Stimulated activated CD8-positive, alpha-beta memory T cell treated with anti-CD3 and anti-CD28 coated beads, Interleukin-7, amount 100 ng/mL, for 24 hours (primary cell): ENCODE data around the gene TNFRSF14.

ENCODE experiments used
- DNase-seq: peaks from one replicate; pipeline ENCODE4 v3.0.0-alpha.2; 2020; ENCODE audit warnings: low read depth

TNFRSF14 gene

GRCh38 chr1:2588661-2589430, 32.7 kb downstream of the TNFRSF14 start:
- DNase-seq, result no peak

DNA sequence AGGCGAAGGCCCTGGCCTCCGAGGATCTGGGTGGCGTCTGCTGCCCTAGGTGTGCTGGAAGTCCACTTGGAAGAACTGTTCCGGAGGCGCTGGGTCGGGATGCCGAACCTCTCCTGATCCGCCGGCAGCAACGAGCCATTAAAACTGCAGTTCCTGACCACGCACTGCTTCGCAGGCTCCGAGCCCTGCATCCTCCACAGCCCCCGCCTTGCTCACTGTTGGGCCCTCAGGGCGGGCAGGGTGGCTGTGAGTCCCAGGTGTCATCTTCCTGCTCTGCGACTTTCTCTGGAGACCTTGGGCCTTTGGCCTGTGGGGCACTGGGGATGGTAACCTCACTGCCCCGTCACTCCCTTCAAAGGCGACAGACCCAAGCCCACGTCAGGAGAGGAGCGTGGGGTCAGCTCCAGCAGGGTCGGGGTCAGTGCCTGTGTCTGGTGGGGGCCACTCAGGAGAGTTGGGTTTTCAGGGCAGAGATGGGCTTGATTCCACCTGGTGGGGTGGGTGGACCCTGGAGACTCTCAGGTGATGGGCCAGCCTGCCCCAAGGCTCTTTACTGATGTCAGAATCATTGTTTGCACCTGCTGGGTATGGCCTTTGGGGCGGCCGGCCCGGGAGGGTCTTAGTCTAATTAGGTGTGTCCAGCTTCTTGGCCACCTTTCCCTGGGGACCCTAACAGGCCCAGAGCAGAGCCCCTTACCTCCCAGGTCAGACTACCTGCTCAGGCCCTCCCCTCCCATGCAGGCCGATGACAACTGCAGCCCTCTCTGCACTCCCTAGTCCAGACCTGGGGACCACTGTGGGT, 33.5 kb downstream of the TNFRSF14 start:
- DNase-seq, result no peak

DNA sequence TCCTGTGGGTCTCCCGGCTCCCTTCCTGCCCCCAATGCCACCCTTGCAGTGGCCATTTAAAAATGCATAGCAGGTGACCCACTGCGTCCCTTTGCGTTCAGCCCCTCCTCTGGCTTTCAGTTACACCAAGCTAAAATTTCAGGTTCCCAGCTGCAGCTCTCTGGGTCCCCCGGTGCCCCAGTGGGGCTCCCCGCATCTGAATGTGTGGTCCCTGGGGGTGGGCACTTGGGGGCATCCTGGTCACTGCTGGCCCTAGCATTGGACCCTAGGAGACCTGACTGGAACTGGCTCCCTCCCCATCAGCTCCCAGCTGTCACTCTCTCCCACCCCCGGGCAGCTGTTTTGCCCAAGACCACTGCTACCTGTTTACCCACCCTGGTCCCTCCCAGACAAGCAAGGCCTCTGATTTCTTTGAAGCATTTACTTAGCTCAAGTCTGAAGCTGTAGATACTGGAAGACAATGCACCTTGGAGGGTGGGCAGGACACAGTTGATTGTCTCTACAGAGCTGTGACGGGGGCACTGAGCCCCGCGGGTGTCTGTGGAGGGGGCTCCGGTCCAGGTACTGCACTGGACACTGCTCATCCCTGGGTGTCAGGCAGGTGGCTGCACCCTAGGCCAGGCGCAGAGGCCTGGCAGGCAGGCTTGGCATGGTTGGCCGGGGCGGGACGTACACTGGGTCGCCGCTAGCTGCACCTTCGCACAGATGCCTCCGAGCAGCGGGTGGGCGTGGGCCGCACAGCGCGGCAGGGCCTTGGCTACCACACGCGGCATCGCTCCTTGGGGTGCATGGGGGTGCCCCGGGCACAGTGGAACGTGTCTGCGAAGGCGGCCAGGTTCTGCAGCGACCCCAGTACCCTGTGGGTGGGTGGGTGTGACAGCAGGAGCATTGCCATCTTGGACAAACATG, 34.3 kb downstream of the TNFRSF14 start:
- no peak for DNase-seq

DNA sequence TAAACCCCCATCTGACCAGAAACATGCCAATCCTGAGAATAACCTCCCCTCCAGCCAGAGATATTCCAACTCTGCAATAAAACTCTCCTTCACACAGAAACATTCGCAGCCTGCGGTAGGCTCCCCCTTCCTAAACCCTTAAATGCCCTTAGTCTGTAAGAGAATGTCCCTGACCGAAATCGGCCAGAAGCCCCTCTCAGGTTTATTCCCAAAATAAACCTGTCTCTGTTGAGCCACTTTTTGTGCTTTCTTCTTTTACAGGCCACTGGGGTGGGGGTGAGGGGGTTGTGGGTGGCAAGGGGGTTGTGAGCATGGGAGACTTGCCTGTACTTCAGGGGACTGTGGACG, 35.0 kb downstream of the TNFRSF14 start:
- no peak for DNase-seq

GRCh38 chr1:2591581-2592261, 35.5 kb downstream of the TNFRSF14 start:
- DNase-seq, result no peak

DNA sequence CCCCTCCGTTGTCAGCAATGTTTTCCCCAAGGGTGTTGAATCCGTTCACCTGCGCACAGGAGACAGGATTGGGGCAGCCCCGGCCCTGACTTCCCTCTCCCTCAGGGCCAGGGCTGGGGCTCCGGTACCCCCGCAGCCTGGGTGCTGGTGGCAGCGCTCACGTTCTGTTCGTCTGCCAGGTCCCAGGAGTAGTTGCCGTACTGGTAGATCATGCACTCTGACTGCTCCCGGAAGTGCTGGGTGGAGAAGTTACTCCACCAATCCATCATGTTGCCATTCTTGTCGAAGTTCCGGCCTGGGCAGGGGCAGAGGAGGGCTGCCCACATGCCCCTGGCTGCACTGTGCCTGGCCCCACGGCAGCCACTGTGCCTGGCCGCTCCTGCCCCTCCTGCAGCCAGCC, 36.5 kb downstream of the TNFRSF14 start:
- no peak for DNase-seq

DNA sequence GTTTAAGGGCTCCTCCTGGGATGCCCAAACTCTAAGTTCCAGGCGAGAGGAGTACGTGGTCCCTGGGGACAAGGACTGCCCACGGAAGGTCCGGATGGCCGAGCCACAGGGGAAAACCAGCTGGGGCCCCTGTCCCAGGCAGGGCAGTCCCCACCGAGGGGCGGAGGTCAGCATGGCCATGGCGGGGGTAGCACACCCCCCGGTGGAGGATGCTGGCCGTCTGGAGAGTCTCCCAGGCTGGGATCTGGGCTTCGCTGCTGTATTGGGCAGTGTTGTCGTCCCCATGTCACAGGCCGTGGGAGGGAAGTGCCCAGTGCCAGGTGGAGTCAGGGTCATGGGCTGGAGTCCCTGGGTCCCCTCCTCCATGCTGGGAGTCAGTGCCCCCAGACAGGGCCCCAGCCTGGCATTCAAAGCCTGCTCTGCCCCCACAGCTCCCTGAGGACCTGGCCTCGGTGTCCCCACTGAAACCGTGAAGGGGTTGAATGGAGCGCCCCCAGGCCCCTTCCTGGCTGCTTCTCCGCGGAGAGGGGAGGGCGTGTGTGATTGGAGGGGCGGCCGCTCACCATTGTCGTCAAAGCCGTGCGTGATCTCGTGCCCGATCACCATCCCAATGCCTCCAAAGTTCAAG, 37.2 kb downstream of the TNFRSF14 start:
- DNase-seq, result no peak

GRCh38 chr1:2594001-2594640, 38.0 kb downstream of the TNFRSF14 start:
- no peak for DNase-seq

DNA sequence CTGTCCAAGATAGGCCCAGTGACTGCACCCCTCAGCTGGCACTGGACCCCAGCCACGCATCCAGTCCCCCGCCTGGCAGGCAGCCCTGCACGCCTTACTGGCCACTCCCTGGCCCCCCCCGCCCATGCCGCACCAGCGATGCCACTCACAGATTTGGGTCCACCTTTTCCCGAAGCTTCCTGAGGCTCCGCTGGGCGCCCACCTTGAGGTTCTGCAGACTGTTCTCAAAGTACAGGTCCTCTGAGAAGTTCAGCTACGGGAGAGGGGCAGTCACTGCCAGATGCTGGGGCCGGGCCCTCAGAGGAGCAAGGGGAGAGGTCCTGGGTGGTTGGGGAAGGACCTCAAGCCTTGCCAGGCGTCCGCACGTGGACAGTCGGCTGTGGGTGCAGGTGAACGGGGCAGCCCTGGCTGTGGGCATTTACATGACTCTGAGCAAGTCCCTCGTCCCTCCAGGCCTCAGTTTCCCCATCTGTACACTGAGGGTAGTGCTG, 38.5 kb downstream of the TNFRSF14 start:
- DNase-seq, result no peak

DNA sequence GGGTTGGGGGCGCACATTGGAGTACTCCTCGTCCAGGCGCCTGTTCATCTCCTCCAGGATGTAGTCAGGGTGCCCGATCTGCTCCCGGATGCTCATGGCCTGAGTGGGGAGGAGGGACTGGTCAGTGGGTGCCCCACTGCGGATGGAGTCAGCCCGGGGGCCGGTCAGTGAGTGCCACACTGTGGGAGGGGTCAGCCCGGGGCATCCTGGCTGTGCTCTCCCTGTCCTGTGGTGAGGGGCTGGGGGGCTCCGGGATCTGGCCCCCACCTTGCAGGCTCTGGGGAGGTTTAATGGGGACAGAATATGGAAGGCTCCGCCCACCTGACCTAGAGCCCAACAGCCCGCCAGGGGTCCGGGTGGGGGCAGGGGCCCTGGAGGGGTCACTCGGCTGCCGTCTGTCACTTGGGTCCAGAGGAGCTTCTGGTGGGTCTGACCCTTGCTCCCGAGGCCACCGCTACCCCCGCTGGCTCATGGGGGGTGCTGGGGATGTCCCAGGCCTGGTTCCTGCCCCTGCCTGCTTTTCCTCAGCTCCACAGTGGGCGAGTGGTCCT, 39.2 kb downstream of the TNFRSF14 start:
- no peak for DNase-seq

- no peak for DNase-seq
These were observed 39.8 kb downstream of the TNFRSF14 start for GRCh38 chr1:2595812-2596529.

DNA sequence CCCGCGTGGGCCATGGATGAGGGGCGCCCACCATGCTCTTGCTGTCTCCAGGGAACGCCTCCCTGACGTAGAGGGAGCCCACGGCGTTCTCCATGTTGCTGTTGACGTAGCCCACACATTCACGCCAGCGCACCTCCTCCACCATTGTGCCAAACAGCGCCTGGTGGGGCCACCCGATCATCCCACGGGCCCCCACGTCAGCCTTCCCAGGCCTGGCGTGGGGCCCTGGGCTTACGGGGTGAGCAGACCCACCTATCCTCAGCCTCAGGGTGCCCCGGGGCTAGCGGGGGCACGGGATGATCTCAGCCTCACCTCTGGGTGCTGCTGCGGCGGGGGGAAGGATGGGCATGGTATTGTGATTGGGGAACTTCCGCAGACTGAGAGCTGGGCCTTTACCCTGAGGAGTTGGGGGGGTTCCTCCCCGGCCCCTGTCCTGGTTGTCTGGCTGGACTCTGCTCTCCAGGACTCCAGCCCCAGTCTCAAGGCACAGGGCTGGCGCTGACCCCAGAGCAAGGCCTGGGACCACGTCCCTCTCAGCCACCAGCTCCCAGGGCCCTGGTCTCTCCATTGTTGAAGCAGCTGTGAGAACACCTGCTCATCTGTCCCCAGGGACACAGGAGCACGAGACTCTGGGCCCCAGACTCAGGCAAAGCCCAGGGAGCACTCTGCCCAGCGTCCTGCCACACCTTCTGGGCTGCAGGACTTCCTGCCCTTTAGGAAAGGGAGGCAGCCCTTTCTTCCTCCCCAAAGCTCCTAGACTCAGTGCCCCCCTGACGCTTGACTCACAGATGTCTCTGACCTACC, 40.6 kb downstream of the TNFRSF14 start:
- DNase-seq, result no peak

DNA sequence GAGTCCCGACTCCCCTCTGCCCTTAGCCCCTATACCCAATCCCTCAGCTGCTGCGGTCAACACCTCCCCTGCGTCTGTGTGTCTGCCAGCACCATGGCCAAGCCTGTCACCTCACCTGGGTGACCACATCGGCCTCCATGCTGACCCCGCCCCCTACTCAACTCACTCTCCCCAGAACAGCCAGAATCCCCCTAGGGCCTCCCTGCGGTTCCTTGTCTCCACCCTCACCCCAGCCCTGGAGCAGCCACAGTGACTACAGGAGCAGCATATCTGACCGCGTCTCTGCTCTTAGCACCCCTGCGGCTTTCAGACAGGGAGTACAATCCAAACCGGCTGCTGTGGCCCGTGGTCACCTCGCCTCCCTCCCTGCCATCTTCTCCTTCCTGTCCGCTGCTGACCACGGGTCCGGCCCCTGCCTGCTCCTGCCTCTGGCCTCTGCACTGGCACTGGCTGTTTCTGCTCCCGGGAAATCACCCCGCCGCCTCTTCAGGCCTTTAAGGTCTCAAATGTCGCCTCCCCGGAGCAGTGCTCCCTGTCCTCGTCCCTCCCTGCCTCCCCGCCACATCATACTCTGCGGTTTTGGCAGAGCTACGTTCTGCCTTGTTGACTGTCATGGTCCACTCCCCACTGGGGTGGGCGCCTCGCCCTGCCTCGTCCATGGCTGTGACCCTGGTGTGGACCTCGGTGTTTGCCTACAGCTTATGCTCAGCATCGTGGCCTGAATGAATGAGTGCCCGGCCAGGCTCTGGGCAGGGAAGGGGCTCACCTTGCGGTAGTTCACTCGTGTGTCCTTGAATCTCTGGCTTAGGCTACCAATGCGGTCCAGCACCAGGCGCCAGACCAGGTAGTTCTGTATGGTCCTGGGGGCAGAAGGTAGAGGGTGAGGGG, 41.5 kb downstream of the TNFRSF14 start:
- no peak for DNase-seq

- no peak for DNase-seq
These were observed 42.3 kb downstream of the TNFRSF14 start for GRCh38 chr1:2598329-2598931.

DNA sequence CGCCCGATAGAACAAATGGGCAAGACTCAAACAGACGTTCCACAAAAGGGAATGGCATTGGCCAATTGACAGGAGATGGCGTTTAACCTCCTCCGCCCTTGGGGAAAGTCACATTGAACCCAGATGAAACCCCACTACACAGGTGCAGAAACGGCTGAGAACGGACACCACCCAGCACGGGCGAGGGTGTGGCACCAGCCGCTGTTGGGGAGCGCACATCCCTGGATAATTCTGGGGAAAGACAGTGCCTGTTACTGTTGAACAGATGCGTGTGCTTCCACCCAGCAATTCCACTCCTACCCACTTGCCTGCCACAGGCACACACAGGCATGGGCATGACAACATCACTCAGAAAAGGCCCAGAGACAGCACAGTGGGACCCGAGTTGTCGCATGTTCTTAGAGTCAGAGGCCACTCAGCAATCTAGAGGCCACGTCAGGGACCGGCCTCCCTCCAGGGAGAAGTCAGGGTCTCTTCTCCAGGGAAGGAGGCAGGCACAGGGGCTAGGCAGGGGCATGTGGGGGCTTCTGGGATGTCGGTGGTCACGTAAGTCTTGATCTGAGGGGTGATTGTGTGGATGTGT, 45.6 kb downstream of the TNFRSF14 start:
- DNase-seq, result no peak

GRCh38 chr1:2602311-2602835, 46.2 kb downstream of the TNFRSF14 start:
- no peak for DNase-seq
